K562 (cell line): ENCODE results near the gene GOLGA2. TPM values are rescaled to one million over a fixed set of nuclear protein-coding genes. Genes with fewer than 3 reads are reported as not detected.

Source experiments
- BMI1 ChIP-seq: fragments of 150-350 bp; IDR thresholded peaks from 2 replicates; pipeline ENCODE4 v1.6.1; 2014; ENCODE audit warnings: low read length
- EHMT2 ChIP-seq: fragments of 450-650 bp; IDR thresholded peaks from 2 replicates; pipeline ENCODE4 v1.6.1; 2018; ENCODE audit warnings: antibody characterized with exemption
- ELF4 ChIP-seq: fragments of 450-650 bp; formaldehyde crosslinking; IDR thresholded peaks from 2 replicates; pipeline ENCODE4 v1.4.0; 2022; ENCODE audit warnings: missing genetic modification characterization
- FUS ChIP-seq: fragments of 200-400 bp; formaldehyde crosslinking; optimal IDR thresholded peaks from 2 replicates; pipeline ENCODE3; 2017; ENCODE audit warnings: low read depth, low read length
- GTF2F1 ChIP-seq: IDR thresholded peaks from 2 replicates; pipeline ENCODE4 v1.6.1; 2011; ENCODE audit warnings: low read depth, low read length, improper control_type of control experiment
- IFI16 ChIP-seq: fragments of 250-450 bp; sonication (Bioruptor Pico); IDR thresholded peaks from 2 replicates; pipeline ENCODE4 v2.1.2; 2022; ENCODE audit warnings: mild to moderate bottlenecking, inconsistent platforms
- MCM2 ChIP-seq: fragments of 450-650 bp; IDR thresholded peaks from 2 replicates; pipeline ENCODE4 v1.6.1; 2017; ENCODE audit warnings: low read depth, mild to moderate bottlenecking
- PHF8 ChIP-seq: fragments of 200-600 bp; sonication (generic); IDR thresholded peaks from 2 replicates; pipeline ENCODE4 v1.6.1; 2012; ENCODE audit warnings: mixed run types, mild to moderate bottlenecking, inconsistent platforms, low read length, moderate library complexity, borderline replicate concordance
- PRMT5 ChIP-seq: sonication (generic); formaldehyde crosslinking; IDR thresholded peaks from 2 replicates; pipeline ENCODE4 v1.5.0; 2020; ENCODE audit warnings: missing genetic modification reagents
- RBM22 ChIP-seq: fragments of 200-400 bp; formaldehyde crosslinking; IDR thresholded peaks from 2 replicates; pipeline ENCODE4 v1.6.1; 2018; ENCODE audit warnings: low read length, low read depth; ENCODE audit not compliant: poor library complexity, severe bottlenecking
- RCOR1 ChIP-seq, 2 experiments: IDR thresholded peaks; 2 replicates each; pipeline ENCODE4 v1.6.1; 2012; ENCODE audit warnings: low read depth in 2 of 2, low read length in 2 of 2, borderline replicate concordance in 1 of 2, improper control_type of control experiment in 1 of 2
- SP2 ChIP-seq: IDR thresholded peaks from 2 replicates; pipeline ENCODE4 v1.6.1; 2011; ENCODE audit warnings: mild to moderate bottlenecking, low read depth, low read length, moderate library complexity; ENCODE audit not compliant: poor library complexity, severe bottlenecking; ENCODE audit errors: extremely low read depth
- ZFPM2 ChIP-seq: fragments of 250-450 bp; sonication (Bioruptor Pico); IDR thresholded peaks from 2 replicates; pipeline ENCODE4 v1.5.1; 2022; ENCODE audit warnings: mild to moderate bottlenecking
- ZNF12 ChIP-seq: sonication (generic); formaldehyde crosslinking; IDR thresholded peaks from 2 replicates; pipeline ENCODE4 v1.4.0; 2020; ENCODE audit warnings: mild to moderate bottlenecking, missing genetic modification reagents
- ZNF146 ChIP-seq: IDR thresholded peaks from one replicate; pipeline ENCODE4 v1.6.1; 2018; ENCODE audit warnings: missing compliant biosample characterization; ENCODE audit not compliant: unreplicated experiment
- ZNF507 ChIP-seq: conservative IDR thresholded peaks from 2 replicates; pipeline ENCODE4 v1.6.1; 2017; ENCODE audit warnings: missing genetic modification characterization, missing compliant biosample characterization
- polyA plus RNA-seq, 8 experiments: library from polyadenylated mRNA; depleted of rRNA in 4 of 8; stranded (reverse) in 5 of 8; unstranded in 3 of 8; fragments of >200 nt; fragmentation: Nextera tagmentation in 2 of 8; fragmentation: Illumina TruSeq in 1 of 8; extraction: Ambion mirVana in 2 of 8; extraction: Trizol in 1 of 8; gene quantifications; 2 replicates each; pipeline versions ENCODE4 v1.2.1 to v1.2.3, GENCODE V29; 2011 to 2014; ENCODE audit warnings: inconsistent platforms in 1 of 8, missing spikeins in 1 of 8
- total RNA-seq, 7 experiments: library from RNA; depleted of rRNA in 6 of 7; stranded (reverse); fragments of >200 nt in 6 of 7; fragmentation: Illumina TruSeq in 2 of 7; extraction: Trizol in 2 of 7; gene quantifications; 2 replicates each; pipeline versions ENCODE4 v1.2.1 to v1.2.3, GENCODE V29; 2011 to 2021; ENCODE audit warnings: low replicate concordance in 1 of 7
- TF ChIP-seq, protein P1 (sequence below), 2 experiments: fragments of 150-350 bp in 1 of 2; IDR thresholded peaks; 2 replicates each; pipeline ENCODE4 v1.6.1; 2012 to 2016; ENCODE audit warnings: low read depth in 2 of 2, low read length in 2 of 2, mild to moderate bottlenecking in 1 of 2, moderate library complexity in 1 of 2
- TF ChIP-seq, protein P2 (sequence below): sonication (generic); formaldehyde crosslinking; IDR thresholded peaks from 2 replicates; pipeline ENCODE4 v1.8.1; 2023; ENCODE audit warnings: mild to moderate bottlenecking, missing genetic modification reagents
- TF ChIP-seq, protein P3 (sequence below): fragments of 250-450 bp; sonication (Bioruptor Pico); IDR thresholded peaks from 2 replicates; pipeline ENCODE4 v1.5.0; 2021; ENCODE audit warnings: mild to moderate bottlenecking, borderline replicate concordance

GOLGA2 gene
- total and polyA plus RNA-seq, 9 of the 15 experiments (the other 6 are each of a cell fraction or from before 2014, with no cell fraction given), result 15.7 to 138 (median 76.0) TPM

DNA sequence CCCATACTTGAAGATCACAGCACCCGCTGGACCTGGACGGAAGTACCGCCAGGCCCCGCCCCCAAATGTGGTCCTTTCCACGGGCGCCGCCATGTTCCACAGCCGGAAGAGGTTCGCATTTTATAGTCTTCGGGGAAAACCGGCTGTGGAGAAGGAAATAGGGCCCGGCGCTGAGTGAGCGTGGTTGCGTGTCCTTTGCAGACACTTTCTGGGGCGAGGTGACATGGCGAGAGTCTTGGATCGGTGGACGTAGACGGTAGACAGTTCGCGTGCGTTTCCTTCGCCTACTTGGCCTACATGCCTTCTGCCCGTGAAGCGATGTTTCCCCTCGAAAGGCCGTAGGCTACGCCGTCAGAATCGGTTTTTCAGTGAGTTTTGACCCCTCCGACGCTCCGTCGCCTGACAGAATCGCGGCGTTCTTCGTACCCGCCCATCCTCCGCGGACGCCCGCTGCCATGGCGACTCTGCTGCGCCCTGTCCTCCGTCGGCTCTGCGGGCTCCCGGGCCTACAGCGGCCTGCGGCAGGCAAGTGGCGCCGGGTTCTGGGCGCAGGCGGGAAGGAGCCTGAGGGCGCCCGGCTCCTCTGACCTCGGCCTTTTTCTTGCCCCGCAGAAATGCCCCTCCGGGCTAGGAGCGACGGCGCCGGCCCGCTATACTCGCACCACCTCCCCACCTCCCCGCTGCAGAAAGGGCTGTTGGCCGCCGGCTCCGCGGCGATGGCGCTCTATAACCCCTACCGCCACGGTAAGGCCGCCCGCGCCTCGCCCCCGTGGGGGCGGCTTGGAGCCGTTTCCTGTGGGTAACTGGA lies 46.8 kb upstream of the GOLGA2 start, which contains the start of the genes COQ4 and TRUB2 (continued):
- TF ChIP-seq ZNF146 (CRISPR knock-in tag), result no peak
- no peak for TF ChIP-seq PRMT5 (CRISPR knock-in tag)
- peak; percentile 24 for TF ChIP-seq SP2
- no peak for TF ChIP-seq EHMT2
- TF ChIP-seq ZFPM2 (CRISPR knock-in tag), result peak; percentile 92
- peak; percentile 99 for TF ChIP-seq RBM22
- TF ChIP-seq ZNF507 (tag), result no peak
- peak; percentile 90 for TF ChIP-seq GTF2F1
- TF ChIP-seq IFI16 (CRISPR knock-in tag), result peak; percentile 39; the same call in 1 of the 2 replicates
- no peak for TF ChIP-seq ZNF12 (CRISPR knock-in tag)
- peak; percentile 84 for TF ChIP-seq ELF4 (CRISPR knock-in tag)
- TF ChIP-seq, protein P1, sequence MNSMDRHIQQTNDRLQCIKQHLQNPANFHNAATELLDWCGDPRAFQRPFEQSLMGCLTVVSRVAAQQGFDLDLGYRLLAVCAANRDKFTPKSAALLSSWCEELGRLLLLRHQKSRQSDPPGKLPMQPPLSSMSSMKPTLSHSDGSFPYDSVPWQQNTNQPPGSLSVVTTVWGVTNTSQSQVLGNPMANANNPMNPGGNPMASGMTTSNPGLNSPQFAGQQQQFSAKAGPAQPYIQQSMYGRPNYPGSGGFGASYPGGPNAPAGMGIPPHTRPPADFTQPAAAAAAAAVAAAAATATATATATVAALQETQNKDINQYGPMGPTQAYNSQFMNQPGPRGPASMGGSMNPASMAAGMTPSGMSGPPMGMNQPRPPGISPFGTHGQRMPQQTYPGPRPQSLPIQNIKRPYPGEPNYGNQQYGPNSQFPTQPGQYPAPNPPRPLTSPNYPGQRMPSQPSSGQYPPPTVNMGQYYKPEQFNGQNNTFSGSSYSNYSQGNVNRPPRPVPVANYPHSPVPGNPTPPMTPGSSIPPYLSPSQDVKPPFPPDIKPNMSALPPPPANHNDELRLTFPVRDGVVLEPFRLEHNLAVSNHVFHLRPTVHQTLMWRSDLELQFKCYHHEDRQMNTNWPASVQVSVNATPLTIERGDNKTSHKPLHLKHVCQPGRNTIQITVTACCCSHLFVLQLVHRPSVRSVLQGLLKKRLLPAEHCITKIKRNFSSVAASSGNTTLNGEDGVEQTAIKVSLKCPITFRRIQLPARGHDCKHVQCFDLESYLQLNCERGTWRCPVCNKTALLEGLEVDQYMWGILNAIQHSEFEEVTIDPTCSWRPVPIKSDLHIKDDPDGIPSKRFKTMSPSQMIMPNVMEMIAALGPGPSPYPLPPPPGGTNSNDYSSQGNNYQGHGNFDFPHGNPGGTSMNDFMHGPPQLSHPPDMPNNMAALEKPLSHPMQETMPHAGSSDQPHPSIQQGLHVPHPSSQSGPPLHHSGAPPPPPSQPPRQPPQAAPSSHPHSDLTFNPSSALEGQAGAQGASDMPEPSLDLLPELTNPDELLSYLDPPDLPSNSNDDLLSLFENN (IDR thresholded peaks at IDR 0.05; ENCODE audit: low read depth in 2 of 2, low read length in 2 of 2), result peak; percentile 48 to 84; a peak in 3 of 4 replicates
- peak; percentile 36 to 60; a peak in 2 of 4 replicates for TF ChIP-seq RCOR1 (IDR thresholded peaks at IDR 0.05; ENCODE audit: borderline replicate concordance in 1 of 2, low read depth in 2 of 2, low read length in 2 of 2)
- no peak for TF ChIP-seq MCM2
- TF ChIP-seq FUS, result no peak
- TF ChIP-seq PHF8, result peak; percentile 100
- peak; percentile 87 for TF ChIP-seq BMI1
- TF ChIP-seq, protein P2, sequence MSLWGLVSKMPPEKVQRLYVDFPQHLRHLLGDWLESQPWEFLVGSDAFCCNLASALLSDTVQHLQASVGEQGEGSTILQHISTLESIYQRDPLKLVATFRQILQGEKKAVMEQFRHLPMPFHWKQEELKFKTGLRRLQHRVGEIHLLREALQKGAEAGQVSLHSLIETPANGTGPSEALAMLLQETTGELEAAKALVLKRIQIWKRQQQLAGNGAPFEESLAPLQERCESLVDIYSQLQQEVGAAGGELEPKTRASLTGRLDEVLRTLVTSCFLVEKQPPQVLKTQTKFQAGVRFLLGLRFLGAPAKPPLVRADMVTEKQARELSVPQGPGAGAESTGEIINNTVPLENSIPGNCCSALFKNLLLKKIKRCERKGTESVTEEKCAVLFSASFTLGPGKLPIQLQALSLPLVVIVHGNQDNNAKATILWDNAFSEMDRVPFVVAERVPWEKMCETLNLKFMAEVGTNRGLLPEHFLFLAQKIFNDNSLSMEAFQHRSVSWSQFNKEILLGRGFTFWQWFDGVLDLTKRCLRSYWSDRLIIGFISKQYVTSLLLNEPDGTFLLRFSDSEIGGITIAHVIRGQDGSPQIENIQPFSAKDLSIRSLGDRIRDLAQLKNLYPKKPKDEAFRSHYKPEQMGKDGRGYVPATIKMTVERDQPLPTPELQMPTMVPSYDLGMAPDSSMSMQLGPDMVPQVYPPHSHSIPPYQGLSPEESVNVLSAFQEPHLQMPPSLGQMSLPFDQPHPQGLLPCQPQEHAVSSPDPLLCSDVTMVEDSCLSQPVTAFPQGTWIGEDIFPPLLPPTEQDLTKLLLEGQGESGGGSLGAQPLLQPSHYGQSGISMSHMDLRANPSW (CRISPR knock-in tag), result peak; percentile 99
- TF ChIP-seq, protein P3, sequence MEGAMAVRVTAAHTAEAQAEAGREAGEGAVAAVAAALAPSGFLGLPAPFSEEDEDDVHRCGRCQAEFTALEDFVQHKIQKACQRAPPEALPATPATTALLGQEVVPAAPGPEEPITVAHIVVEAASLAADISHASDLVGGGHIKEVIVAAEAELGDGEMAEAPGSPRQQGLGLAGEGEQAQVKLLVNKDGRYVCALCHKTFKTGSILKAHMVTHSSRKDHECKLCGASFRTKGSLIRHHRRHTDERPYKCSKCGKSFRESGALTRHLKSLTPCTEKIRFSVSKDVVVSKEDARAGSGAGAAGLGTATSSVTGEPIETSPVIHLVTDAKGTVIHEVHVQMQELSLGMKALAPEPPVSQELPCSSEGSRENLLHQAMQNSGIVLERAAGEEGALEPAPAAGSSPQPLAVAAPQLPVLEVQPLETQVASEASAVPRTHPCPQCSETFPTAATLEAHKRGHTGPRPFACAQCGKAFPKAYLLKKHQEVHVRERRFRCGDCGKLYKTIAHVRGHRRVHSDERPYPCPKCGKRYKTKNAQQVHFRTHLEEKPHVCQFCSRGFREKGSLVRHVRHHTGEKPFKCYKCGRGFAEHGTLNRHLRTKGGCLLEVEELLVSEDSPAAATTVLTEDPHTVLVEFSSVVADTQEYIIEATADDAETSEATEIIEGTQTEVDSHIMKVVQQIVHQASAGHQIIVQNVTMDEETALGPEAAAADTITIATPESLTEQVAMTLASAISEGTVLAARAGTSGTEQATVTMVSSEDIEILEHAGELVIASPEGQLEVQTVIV (CRISPR knock-in tag), result no peak
